ENCODE measurements around the gene PDE4D.

DNA sequence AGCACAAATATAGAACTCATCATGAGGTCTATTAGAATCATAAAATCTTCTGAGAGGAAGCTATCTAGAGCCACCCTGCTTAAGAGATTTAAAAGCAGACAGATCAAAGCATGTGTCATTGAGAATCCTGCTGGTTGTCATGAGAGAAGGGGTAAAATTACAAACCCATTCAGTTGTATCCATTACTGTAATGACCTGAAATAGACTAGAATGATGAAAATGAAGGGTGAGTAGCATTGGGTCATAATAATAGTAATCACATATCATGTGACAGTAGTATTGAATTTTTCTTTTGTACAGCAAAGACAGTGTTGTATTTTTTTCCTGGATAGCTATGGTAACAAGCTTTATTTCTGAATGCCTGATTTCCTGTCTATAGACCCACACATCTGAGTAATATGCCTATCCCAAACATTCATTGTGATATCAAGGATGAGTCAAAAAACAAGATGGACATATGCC, 149.0 kb downstream of the PDE4D start:
- TF ChIP-seq EZH2phosphoT487 (IDR thresholded peaks at IDR 0.05; ENCODE audit: insufficient read depth, low read depth) (no peak), EZH2 (IDR thresholded peaks at IDR 0.05; ENCODE audit: insufficient read depth, poor library complexity, severe bottlenecking) (no peak)

Measured in GM23248 (cell line).